GM12878 (cell line): ENCODE measurements around the gene TUBB4B. TPM values are rescaled to one million over a fixed set of nuclear protein-coding genes. Genes with fewer than 3 reads are reported as not detected.

Experiments
- ATAC-seq: fragments of 200-7000 bp; cut with Tn5 transposase; 3 replicates; pipeline ENCODE4 v1.9.1; 2020; ENCODE audit warnings: mild to moderate bottlenecking, moderate library complexity
- BruUV-seq: library from RNA; stranded (reverse); fragments of 400-500 nt; replicated peaks from 2 replicates; lab custom pipeline; 2021; lab: Mats Ljungman, UMichigan
- CTCF ChIA-PET: fragments of 300-600 bp; sonication (Branson Sonifier 250); formaldehyde crosslinking; extraction: SDS; loops from one replicate; lab custom pipeline; 2021; ENCODE audit warnings: inconsistent platforms; lab: Yijun Ruan, JAX
- POLR2A ChIA-PET: fragments of 350-600 bp; formaldehyde crosslinking; extraction: SDS; loops from one replicate; lab custom pipeline; 2021; ENCODE audit warnings: inconsistent platforms; lab: Charles Lee
- RAD21 ChIA-PET: fragments of 300-600 bp; sonication (Branson Sonifier 250); formaldehyde crosslinking; loops from one replicate; lab custom pipeline; 2023; ENCODE audit warnings: antibody characterized with exemption; ENCODE audit not compliant: unreplicated experiment; lab: Charles Lee
- SMC1A ChIA-PET: fragments of 300-600 bp; sonication (Branson Sonifier 250); formaldehyde crosslinking; loops from one replicate; lab custom pipeline; 2023; ENCODE audit not compliant: unreplicated experiment, uncharacterized antibody; lab: Charles Lee
- DNase-seq: peaks from one replicate; pipeline ENCODE4 v3.0.0-alpha.2; 2011; ENCODE audit warnings: low read depth, low spot score
- FAIRE-seq: peaks from 3 replicates; lab custom pipeline; 2011; peaks lifted over from hg19 to GRCh38; lab: Jason Lieb, UNC
- H2AFZ ChIP-seq: 2 replicates; pipeline ENCODE4 v1.6.0; 2011; ENCODE audit warnings: low read depth, low read length, control low read depth; ENCODE audit not compliant: control insufficient read depth
- H3K27ac ChIP-seq: 2 replicates; pipeline ENCODE4 v1.5.1; 2011; ENCODE audit warnings: control low read depth; ENCODE audit not compliant: control insufficient read depth, insufficient read depth
- H3K27me3 ChIP-seq, 2 experiments: replicated peaks in 1 of 2; 2 replicates each; pipeline versions ENCODE4 v1.6.0 to v1.6.1; 2011; ENCODE audit warnings: low read length in 1 of 2; ENCODE audit not compliant: control insufficient read depth in 2 of 2, insufficient read depth in 2 of 2
- H3K36me3 ChIP-seq, 2 experiments: 2 replicates each; pipeline ENCODE4 v1.5.1; 2011; ENCODE audit warnings: low read length in 1 of 2; ENCODE audit not compliant: control insufficient read depth in 2 of 2, insufficient read depth in 2 of 2
- H3K4me1 ChIP-seq: 2 replicates; pipeline ENCODE4 v1.6.1; 2011; ENCODE audit warnings: mild to moderate bottlenecking, low read length, moderate library complexity, mixed read lengths; ENCODE audit not compliant: control insufficient read depth, insufficient read depth
- H3K4me2 ChIP-seq: 2 replicates; pipeline ENCODE4 v1.6.0; 2011; ENCODE audit warnings: control low read depth; ENCODE audit not compliant: control insufficient read depth, insufficient read depth
- H3K4me3 ChIP-seq: fragments of 200-600 bp; sonication (generic); 2 replicates; pipeline ENCODE4 v1.5.1; 2016
- H3K79me2 ChIP-seq: 2 replicates; pipeline ENCODE4 v1.6.0; 2011; ENCODE audit warnings: low read length; ENCODE audit not compliant: control insufficient read depth, insufficient read depth
- H3K9ac ChIP-seq: 2 replicates; pipeline ENCODE4 v1.8.0; 2011; ENCODE audit warnings: low read length, control low read depth, mixed read lengths; ENCODE audit not compliant: control insufficient read depth, insufficient read depth
- H3K9me3 ChIP-seq: replicated peaks from 3 replicates; pipeline ENCODE4 v1.5.1; 2011; ENCODE audit warnings: mild to moderate bottlenecking, low read length; ENCODE audit not compliant: control insufficient read depth, insufficient read depth
- H4K20me1 ChIP-seq: 2 replicates; pipeline ENCODE4 v1.6.0; 2011; ENCODE audit not compliant: control insufficient read depth, insufficient read depth
- BRCA1 ChIP-seq: IDR thresholded peaks from 2 replicates; pipeline ENCODE4 v1.6.1; 2011; ENCODE audit warnings: low read depth, low read length, improper control_type of control experiment
- CHD2 ChIP-seq: IDR thresholded peaks from 2 replicates; pipeline ENCODE4 v1.6.1; 2011; ENCODE audit warnings: low read depth, low read length, improper control_type of control experiment, borderline replicate concordance
- KDM1A ChIP-seq: fragments of 200-600 bp; sonication (generic); IDR thresholded peaks from 2 replicates; pipeline ENCODE4 v1.6.1; 2016; ENCODE audit warnings: borderline replicate concordance
- SMAD1 ChIP-seq: fragments of 450-650 bp; IDR thresholded peaks from 2 replicates; pipeline ENCODE4 v1.6.1; 2018; ENCODE audit warnings: mild to moderate bottlenecking, low read depth; ENCODE audit not compliant: partially characterized antibody
- SREBF2 ChIP-seq: IDR thresholded peaks from 2 replicates; pipeline ENCODE4 v1.6.1; 2012; ENCODE audit warnings: mild to moderate bottlenecking, low read length
- WGBS: methylation state at CpG from one replicate; pipeline ENCODE4 v1.1.6; 2016; ENCODE audit warnings: low lambda C conversion rate; ENCODE audit not compliant: insufficient replicate concordance, insufficient coverage; ENCODE audit errors: missing lambda C conversion rate; 5-methylcytosine and 5-hydroxymethylcytosine counted together
- in situ Hi-C: fragments of 300-500 bp; cut with MboI; formaldehyde crosslinking; loops from 9 replicates; pipeline ENCODE4 v1.14.3; 2018; ENCODE audit warnings: mixed read lengths
- intact Hi-C: fragments of 100-400 bp; cut with micrococcal nuclease; formaldehyde crosslinking; loops from one replicate; pipeline ENCODE4 v1.14.2; 2022; ENCODE audit not compliant: unreplicated experiment
- polyA plus RNA-seq, 11 experiments: library from polyadenylated mRNA; depleted of rRNA in 4 of 11; unstranded in 6 of 11; stranded (reverse) in 5 of 11; fragments of >200 nt; fragmentation: Nextera tagmentation in 4 of 11; fragmentation: Illumina TruSeq in 1 of 11; extraction: Ambion mirVana in 4 of 11; extraction: Trizol in 1 of 11; gene quantifications; 1 replicate in 1 of 11; 2 replicates in 10 of 11; pipeline versions ENCODE4 v1.2.1 to v1.2.3, GENCODE V29; 2011 to 2016; ENCODE audit warnings: inconsistent platforms in 2 of 11, missing spikeins in 2 of 11, low read depth in 1 of 11
- total RNA-seq, 4 experiments: library from RNA; depleted of rRNA in 3 of 4; stranded (reverse); fragments of >200 nt in 3 of 4; fragmentation: Illumina TruSeq in 1 of 4; extraction: Trizol in 1 of 4; gene quantifications; 2 replicates each; pipeline versions ENCODE4 v1.2.1 to v1.2.3, GENCODE V29; 2013 to 2021
- TF ChIP-seq, protein P1 (sequence below), 3 experiments: IDR thresholded peaks in 2 of 3; conservative IDR thresholded peaks in 1 of 3; 2 replicates each; pipeline ENCODE4 v1.5.1; 2011; ENCODE audit warnings: low read depth in 3 of 3, low read length in 3 of 3, mild to moderate bottlenecking in 3 of 3, control low read depth in 2 of 3, moderate library complexity in 2 of 3, inconsistent platforms in 1 of 3, mixed read lengths in 1 of 3; ENCODE audit not compliant: control insufficient read depth in 2 of 3, insufficient read depth in 1 of 3; ENCODE audit errors: extremely low read depth in 1 of 3
- TF ChIP-seq, protein P2 (sequence below): fragments of 450-650 bp; IDR thresholded peaks from 2 replicates; pipeline ENCODE4 v1.6.1; 2018; ENCODE audit warnings: borderline replicate concordance, mild to moderate bottlenecking; ENCODE audit not compliant: partially characterized antibody
- TF ChIP-seq, protein P3 (sequence below): IDR thresholded peaks from 2 replicates; pipeline ENCODE4 v1.6.1; 2011; ENCODE audit warnings: low read depth, low read length, improper control_type of control experiment, borderline replicate concordance

TUBB4B gene
- total and polyA plus RNA-seq, 10 of the 15 experiments (the other 5 are each of a cell fraction or from before 2014, with no cell fraction given) = 23.0 to 532 (median 254) TPM

DNA sequence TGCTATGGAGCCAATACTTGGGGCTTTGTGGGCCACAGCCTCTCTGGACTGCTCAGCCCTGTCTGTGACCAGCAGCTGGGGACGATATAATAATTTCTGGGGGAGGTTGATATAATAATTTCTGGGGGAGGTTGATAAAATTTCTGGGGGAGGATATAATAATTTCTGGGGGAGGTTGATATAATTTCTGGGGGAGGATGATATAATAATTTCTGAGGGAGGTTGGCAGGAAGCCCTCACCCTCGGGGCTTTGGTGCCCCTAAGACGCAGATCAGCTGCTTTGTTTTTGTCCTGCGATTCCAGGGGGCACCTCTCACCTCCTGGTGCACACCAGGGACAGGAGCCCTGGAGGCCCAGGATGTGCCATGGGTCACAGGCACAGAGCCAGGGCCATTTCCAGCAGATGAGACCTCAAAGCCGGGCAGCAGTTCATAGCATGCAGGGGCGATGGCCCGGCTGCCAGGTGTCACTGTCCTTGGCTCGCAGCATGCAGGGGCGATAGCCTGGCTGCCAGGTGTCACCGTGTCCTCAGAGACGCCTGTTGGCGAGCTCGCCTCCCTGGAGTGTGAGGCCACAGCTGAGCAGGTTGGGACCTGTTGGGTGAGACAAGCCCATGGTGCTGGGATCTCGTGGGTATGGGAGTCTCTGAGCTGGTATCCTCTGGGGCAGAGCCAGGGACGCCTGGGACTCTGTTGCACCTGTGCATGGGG is 32.7 kb downstream of the TUBB4B start:
- in situ Hi-C loops = no loop called here
- TF ChIP-seq SREBF2 (no peak), CHD2 (no peak), SMAD1 (no peak), BRCA1 (no peak), KDM1A (no peak)
- TF ChIP-seq, protein P1, sequence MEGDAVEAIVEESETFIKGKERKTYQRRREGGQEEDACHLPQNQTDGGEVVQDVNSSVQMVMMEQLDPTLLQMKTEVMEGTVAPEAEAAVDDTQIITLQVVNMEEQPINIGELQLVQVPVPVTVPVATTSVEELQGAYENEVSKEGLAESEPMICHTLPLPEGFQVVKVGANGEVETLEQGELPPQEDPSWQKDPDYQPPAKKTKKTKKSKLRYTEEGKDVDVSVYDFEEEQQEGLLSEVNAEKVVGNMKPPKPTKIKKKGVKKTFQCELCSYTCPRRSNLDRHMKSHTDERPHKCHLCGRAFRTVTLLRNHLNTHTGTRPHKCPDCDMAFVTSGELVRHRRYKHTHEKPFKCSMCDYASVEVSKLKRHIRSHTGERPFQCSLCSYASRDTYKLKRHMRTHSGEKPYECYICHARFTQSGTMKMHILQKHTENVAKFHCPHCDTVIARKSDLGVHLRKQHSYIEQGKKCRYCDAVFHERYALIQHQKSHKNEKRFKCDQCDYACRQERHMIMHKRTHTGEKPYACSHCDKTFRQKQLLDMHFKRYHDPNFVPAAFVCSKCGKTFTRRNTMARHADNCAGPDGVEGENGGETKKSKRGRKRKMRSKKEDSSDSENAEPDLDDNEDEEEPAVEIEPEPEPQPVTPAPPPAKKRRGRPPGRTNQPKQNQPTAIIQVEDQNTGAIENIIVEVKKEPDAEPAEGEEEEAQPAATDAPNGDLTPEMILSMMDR (IDR thresholded peaks at IDR 0.05 in 2 of 3, conservative IDR thresholded peaks at IDR 0.05 in 1 of 3; ENCODE audit: control insufficient read depth in 2 of 3, extremely low read depth in 1 of 3, insufficient read depth in 1 of 3, low read depth in 3 of 3, low read length in 3 of 3) = no peak
- TF ChIP-seq, protein P2, sequence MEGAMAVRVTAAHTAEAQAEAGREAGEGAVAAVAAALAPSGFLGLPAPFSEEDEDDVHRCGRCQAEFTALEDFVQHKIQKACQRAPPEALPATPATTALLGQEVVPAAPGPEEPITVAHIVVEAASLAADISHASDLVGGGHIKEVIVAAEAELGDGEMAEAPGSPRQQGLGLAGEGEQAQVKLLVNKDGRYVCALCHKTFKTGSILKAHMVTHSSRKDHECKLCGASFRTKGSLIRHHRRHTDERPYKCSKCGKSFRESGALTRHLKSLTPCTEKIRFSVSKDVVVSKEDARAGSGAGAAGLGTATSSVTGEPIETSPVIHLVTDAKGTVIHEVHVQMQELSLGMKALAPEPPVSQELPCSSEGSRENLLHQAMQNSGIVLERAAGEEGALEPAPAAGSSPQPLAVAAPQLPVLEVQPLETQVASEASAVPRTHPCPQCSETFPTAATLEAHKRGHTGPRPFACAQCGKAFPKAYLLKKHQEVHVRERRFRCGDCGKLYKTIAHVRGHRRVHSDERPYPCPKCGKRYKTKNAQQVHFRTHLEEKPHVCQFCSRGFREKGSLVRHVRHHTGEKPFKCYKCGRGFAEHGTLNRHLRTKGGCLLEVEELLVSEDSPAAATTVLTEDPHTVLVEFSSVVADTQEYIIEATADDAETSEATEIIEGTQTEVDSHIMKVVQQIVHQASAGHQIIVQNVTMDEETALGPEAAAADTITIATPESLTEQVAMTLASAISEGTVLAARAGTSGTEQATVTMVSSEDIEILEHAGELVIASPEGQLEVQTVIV = no peak
- TF ChIP-seq, protein P3, sequence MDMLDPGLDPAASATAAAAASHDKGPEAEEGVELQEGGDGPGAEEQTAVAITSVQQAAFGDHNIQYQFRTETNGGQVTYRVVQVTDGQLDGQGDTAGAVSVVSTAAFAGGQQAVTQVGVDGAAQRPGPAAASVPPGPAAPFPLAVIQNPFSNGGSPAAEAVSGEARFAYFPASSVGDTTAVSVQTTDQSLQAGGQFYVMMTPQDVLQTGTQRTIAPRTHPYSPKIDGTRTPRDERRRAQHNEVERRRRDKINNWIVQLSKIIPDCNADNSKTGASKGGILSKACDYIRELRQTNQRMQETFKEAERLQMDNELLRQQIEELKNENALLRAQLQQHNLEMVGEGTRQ = no peak
- intact Hi-C loops = no loop called here
- H3K9ac ChIP-seq = no peak overlapping the region
- DNase-seq = no peak
- ATAC-seq = no peak
- no peak for FAIRE-seq
- H3K4me1 ChIP-seq = peaks cover 44% of the 10 kb centered on the region
- RAD21 ChIA-PET = no interaction called here
- H2AFZ ChIP-seq = no peak overlapping the region
- H3K9me3 ChIP-seq = no peaks in the 10 kb centered on the region
- H3K4me2 ChIP-seq = no peak overlapping the region
- H4K20me1 ChIP-seq = no peaks in the 10 kb centered on the region
- H3K4me3 ChIP-seq = no peak overlapping the region
- SMC1A ChIA-PET = no interaction called here
- peaks cover 6 to 7% of the 10 kb centered on the region in 2 experiments; a peak in 3 of 4 replicates for H3K36me3 ChIP-seq
- CTCF ChIA-PET = interaction anchor here (0.8 to 1.1 kb wide), 4 partner anchors 11 to 15 kb away, joined by 3 read pairs; no protein-coding TSS in a partner anchor
- no peaks in the 10 kb centered on the region for H3K27me3 ChIP-seq
- 74% methylated on average over 15 of the region's 15 CpGs for WGBS
- H3K27ac ChIP-seq = no peak overlapping the region
- BruUV-seq = no TSS peak
- H3K79me2 ChIP-seq = peaks cover 13% of the 10 kb centered on the region
- POLR2A ChIA-PET = interaction anchor here (1.6 kb wide), 2 partner anchors 33 to 124 kb away, joined by 4 read pairs; partner anchors contain the start of gene TUBB4B
